GM20431 (cell line): ENCODE data around the gene SLC8A3.

Source experiments
- in situ Hi-C: fragments of 300-500 bp; cut with MseI, MboI; formaldehyde crosslinking; loops from one replicate; pipeline ENCODE4 v1.15.0; 2020; ENCODE audit warnings: low sequenced_read_pairs; ENCODE audit not compliant: unreplicated experiment

Gene SLC8A3

GRCh38 chr14:70006699-70007098 lies 182.1 kb downstream of the SLC8A3 start:
- in situ Hi-C loops: no loop called here

- in situ Hi-C loops: no loop called here
Measured at GRCh38 chr14:70005281-70005805, 183.4 kb downstream of the SLC8A3 start.

GRCh38 chr14:70004791-70005190 lies 184.0 kb downstream of the SLC8A3 start:
- in situ Hi-C loops: no loop called here

- in situ Hi-C loops: no loop called here
Measured at GRCh38 chr14:70002589-70003346, 186.0 kb downstream of the SLC8A3 start.

GRCh38 chr14:70000601-70001000 lies 188.2 kb downstream of the SLC8A3 start:
- in situ Hi-C loops: no loop called here

- in situ Hi-C loops: no loop called here
Measured at GRCh38 chr14:69999261-69999674, 189.5 kb downstream of the SLC8A3 start.

- in situ Hi-C loops: no loop called here
Measured at GRCh38 chr14:69997849-69998248, 190.9 kb downstream of the SLC8A3 start.

- in situ Hi-C loops: no loop called here
Measured at GRCh38 chr14:69996216-69996615, 192.5 kb downstream of the SLC8A3 start.
